Endometrial microvascular endothelial cells (primary cell): ENCODE measurements around the gene ABO. TPM values are rescaled to one million over a fixed set of nuclear protein-coding genes. Genes with fewer than 3 reads are reported as not detected.
"Not testable (repeated sequence)": the region's sequence is repeated elsewhere in the genome, so short reads cannot be mapped to it uniquely, and the experiment has no call there.

Source experiments
- in situ Hi-C: cut with HindIII; loops from 2 replicates; pipeline ENCODE4 v1.10.0; 2017; ENCODE audit warnings: low sequenced_read_pairs, low pct_unique_long_range_greater_than_20kb; ENCODE audit errors: inconsistent ontology term
- total RNA-seq: library from RNA; depleted of rRNA; stranded (reverse); fragments of >200 nt; gene quantifications from one replicate; pipeline ENCODE4 v1.2.3, GENCODE V29; 2015; ENCODE audit errors: inconsistent ontology term

ABO gene
- total RNA-seq, 1 donor from 2014 or later, result not detected

- in situ Hi-C loops, result no loop called here
These were observed 23.2 kb downstream of the ABO start for GRCh38 chr9:133251773-133252172.

GRCh38 chr9:133251221-133251620, 23.8 kb downstream of the ABO start:
- in situ Hi-C loops, result not testable (repeated sequence)

- in situ Hi-C loops, result no loop called here
These were observed 24.2 kb downstream of the ABO start for GRCh38 chr9:133250741-133251170.

GRCh38 chr9:133249337-133249736, 25.7 kb downstream of the ABO start:
- in situ Hi-C loops, result no loop called here

GRCh38 chr9:133248726-133249295, 26.2 kb downstream of the ABO start:
- in situ Hi-C loops, result no loop called here

GRCh38 chr9:133247632-133248031, 27.4 kb downstream of the ABO start:
- in situ Hi-C loops, result no loop called here

GRCh38 chr9:133246991-133247390, 28.0 kb downstream of the ABO start:
- in situ Hi-C loops, result no loop called here

GRCh38 chr9:133246562-133246961, 28.4 kb downstream of the ABO start:
- in situ Hi-C loops, result no loop called here

GRCh38 chr9:133242991-133243390, 32.0 kb downstream of the ABO start:
- in situ Hi-C loops, result no loop called here

- in situ Hi-C loops, result no loop called here
These were observed 32.8 kb downstream of the ABO start for GRCh38 chr9:133242241-133242640.

GRCh38 chr9:133239533-133240090, 35.4 kb downstream of the ABO start:
- in situ Hi-C loops, result no loop called here

- in situ Hi-C loops, result no loop called here
These were observed 36.0 kb downstream of the ABO start for GRCh38 chr9:133238851-133239532.

GRCh38 chr9:133238272-133238850, 36.6 kb downstream of the ABO start:
- in situ Hi-C loops, result no loop called here

- in situ Hi-C loops, result no loop called here
These were observed 37.8 kb downstream of the ABO start for GRCh38 chr9:133237035-133237731.

- in situ Hi-C loops, result not testable (repeated sequence)
These were observed 38.5 kb downstream of the ABO start for GRCh38 chr9:133236291-133237034.

GRCh38 chr9:133235549-133236222, 39.3 kb downstream of the ABO start:
- in situ Hi-C loops, result no loop called here

- in situ Hi-C loops, result no loop called here
These were observed 40.3 kb downstream of the ABO start for GRCh38 chr9:133234577-133235322.
